Keratinocyte (primary cell): ENCODE data around the gene CCNA2. TPM values are rescaled to one million over a fixed set of nuclear protein-coding genes. Genes with fewer than 3 reads are reported as not detected.

Experiments used
- DNase-seq: peaks from one replicate; pipeline ENCODE4 v3.0.0-alpha.2; 2011; ENCODE audit warnings: low read depth, missing footprints, low spot score
- FAIRE-seq: peaks from 2 replicates; lab custom pipeline; 2011; peaks lifted over from hg19 to GRCh38; lab: Jason Lieb, UNC
- H2AFZ ChIP-seq: 2 replicates; pipeline ENCODE4 v1.6.0; 2012; ENCODE audit warnings: low read length, control low read depth, inconsistent platforms; ENCODE audit not compliant: control insufficient read depth
- H3K27ac ChIP-seq: 2 replicates; pipeline ENCODE4 v1.5.1; 2011; ENCODE audit warnings: low read length; ENCODE audit not compliant: control insufficient read depth, insufficient read depth
- H3K27me3 ChIP-seq: 3 replicates; pipeline ENCODE4 v1.6.0; 2011; ENCODE audit warnings: low read length; ENCODE audit not compliant: control insufficient read depth, insufficient read depth; ENCODE audit errors: extremely low read depth
- H3K36me3 ChIP-seq, 2 experiments: 2 replicates in 1 of 2; 3 replicates in 1 of 2; pipeline ENCODE4 v1.5.1; 2011; ENCODE audit warnings: low read length in 2 of 2, mild to moderate bottlenecking in 1 of 2; ENCODE audit not compliant: control insufficient read depth in 2 of 2, insufficient read depth in 2 of 2; ENCODE audit errors: extremely low read depth in 1 of 2
- H3K4me1 ChIP-seq: 3 replicates; pipeline ENCODE4 v1.5.1; 2011; ENCODE audit warnings: low read length; ENCODE audit not compliant: control insufficient read depth, insufficient read depth; ENCODE audit errors: extremely low read depth
- H3K4me2 ChIP-seq: 3 replicates; pipeline ENCODE4 v1.6.0; 2011; ENCODE audit warnings: low read depth, low read length; ENCODE audit not compliant: control insufficient read depth, insufficient read depth; ENCODE audit errors: extremely low read depth
- H3K4me3 ChIP-seq, 3 experiments: fragments of 200-600 bp in 1 of 3; sonication (generic) in 1 of 3; 2 replicates in 2 of 3; 3 replicates in 1 of 3; pipeline ENCODE4 v1.5.1; 2011 to 2016; ENCODE audit warnings: low read length in 3 of 3, mild to moderate bottlenecking in 3 of 3, control low read depth in 2 of 3, inconsistent platforms in 1 of 3, low read depth in 1 of 3, mixed read lengths in 1 of 3, mixed run types in 1 of 3, moderate library complexity in 1 of 3; ENCODE audit not compliant: control insufficient read depth in 2 of 3, insufficient read depth in 2 of 3; ENCODE audit errors: extremely low read depth in 1 of 3
- H3K79me2 ChIP-seq: 2 replicates; pipeline ENCODE4 v1.6.0; 2012; ENCODE audit warnings: low read length; ENCODE audit not compliant: control insufficient read depth, insufficient read depth
- H3K9ac ChIP-seq: 3 replicates; pipeline ENCODE4 v1.6.0; 2011; ENCODE audit warnings: low read length; ENCODE audit not compliant: control insufficient read depth, insufficient read depth; ENCODE audit errors: extremely low read depth
- H3K9me1 ChIP-seq: 3 replicates; pipeline ENCODE4 v1.6.0; 2011; ENCODE audit warnings: low read length; ENCODE audit not compliant: control insufficient read depth, insufficient read depth; ENCODE audit errors: extremely low read depth
- H3K9me3 ChIP-seq: 2 replicates; pipeline ENCODE4 v1.5.1; 2012; ENCODE audit warnings: low read depth, low read length; ENCODE audit not compliant: control insufficient read depth
- H4K20me1 ChIP-seq: 3 replicates; pipeline ENCODE4 v1.6.0; 2011; ENCODE audit warnings: low read length; ENCODE audit not compliant: control insufficient read depth, insufficient read depth; ENCODE audit errors: extremely low read depth
- EZH2 ChIP-seq: IDR thresholded peaks from one replicate; pipeline ENCODE4 v1.6.1; 2012; ENCODE audit warnings: inconsistent platforms, mild to moderate bottlenecking, low read length, moderate library complexity
- dilution Hi-C: fragments of 300-500 bp; cut with MboI; formaldehyde crosslinking; loops from one replicate; pipeline ENCODE4 v1.7.0; 2020; ENCODE audit warnings: low sequenced_read_pairs; ENCODE audit not compliant: extremely low pct_ligation_motif_present
- polyA plus RNA-seq, 5 experiments: library from polyadenylated mRNA; depleted of rRNA in 3 of 5; stranded (reverse) in 3 of 5; stranded (forward) in 1 of 5; unstranded in 1 of 5; fragments of >200 nt; gene quantifications; 1 replicate in 1 of 5; 2 replicates in 3 of 5; 3 replicates in 1 of 5; pipeline versions ENCODE4 v1.2.1 to v1.2.3, GENCODE V29; 2011 to 2012; ENCODE audit warnings: missing spikeins in 2 of 5, low read depth in 1 of 5, low replicate concordance in 1 of 5
- TF ChIP-seq, protein P1 (sequence below), 3 experiments: IDR thresholded peaks in 1 of 3; conservative IDR thresholded peaks in 1 of 3; optimal IDR thresholded peaks in 1 of 3; 2 replicates in 2 of 3; 3 replicates in 1 of 3; pipeline versions ENCODE3 to v1.5.1; 2011; ENCODE audit warnings: low read length in 3 of 3, mild to moderate bottlenecking in 3 of 3, moderate library complexity in 2 of 3, control low read depth in 1 of 3, inconsistent platforms in 1 of 3; ENCODE audit not compliant: insufficient read depth in 2 of 3; ENCODE audit errors: extremely low read depth in 1 of 3

CCNA2 gene
- polyA plus RNA-seq, 1 donor (not counting 4 experiments of a cell fraction or from before 2014, with no cell fraction given) = 27.4 TPM

- Histone ChIP-seq H3K4me2 (no peak overlapping the region), H3K9me1 (no peaks in the 10 kb centered on the region), H3K27me3 (no peaks in the 10 kb centered on the region), H3K4me3 (no peak overlapping the region), H3K9me3 (no peaks in the 10 kb centered on the region), H2AFZ (no peak overlapping the region), H4K20me1 (no peaks in the 10 kb centered on the region), H3K4me1 (peaks cover 20% of the 10 kb centered on the region), H3K36me3 (no peaks in the 10 kb centered on the region), H3K27ac (no peak overlapping the region), H3K79me2 (no peaks in the 10 kb centered on the region), H3K9ac (no peak overlapping the region)
- dilution Hi-C loops = no loop called here
- FAIRE-seq (no peak), DNase-seq (no peak)
- TF ChIP-seq, protein P1, sequence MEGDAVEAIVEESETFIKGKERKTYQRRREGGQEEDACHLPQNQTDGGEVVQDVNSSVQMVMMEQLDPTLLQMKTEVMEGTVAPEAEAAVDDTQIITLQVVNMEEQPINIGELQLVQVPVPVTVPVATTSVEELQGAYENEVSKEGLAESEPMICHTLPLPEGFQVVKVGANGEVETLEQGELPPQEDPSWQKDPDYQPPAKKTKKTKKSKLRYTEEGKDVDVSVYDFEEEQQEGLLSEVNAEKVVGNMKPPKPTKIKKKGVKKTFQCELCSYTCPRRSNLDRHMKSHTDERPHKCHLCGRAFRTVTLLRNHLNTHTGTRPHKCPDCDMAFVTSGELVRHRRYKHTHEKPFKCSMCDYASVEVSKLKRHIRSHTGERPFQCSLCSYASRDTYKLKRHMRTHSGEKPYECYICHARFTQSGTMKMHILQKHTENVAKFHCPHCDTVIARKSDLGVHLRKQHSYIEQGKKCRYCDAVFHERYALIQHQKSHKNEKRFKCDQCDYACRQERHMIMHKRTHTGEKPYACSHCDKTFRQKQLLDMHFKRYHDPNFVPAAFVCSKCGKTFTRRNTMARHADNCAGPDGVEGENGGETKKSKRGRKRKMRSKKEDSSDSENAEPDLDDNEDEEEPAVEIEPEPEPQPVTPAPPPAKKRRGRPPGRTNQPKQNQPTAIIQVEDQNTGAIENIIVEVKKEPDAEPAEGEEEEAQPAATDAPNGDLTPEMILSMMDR (optimal IDR thresholded peaks at IDR 0.05 in 1 of 3, IDR thresholded peaks at IDR 0.05 in 1 of 3, conservative IDR thresholded peaks at IDR 0.05 in 1 of 3; ENCODE audit: extremely low read depth in 1 of 3, insufficient read depth in 2 of 3, low read length in 3 of 3) = no peak
- TF ChIP-seq EZH2 = no peak
Measured at GRCh38 chr4:121790976-121791375, 32.7 kb downstream of the CCNA2 start.

DNA sequence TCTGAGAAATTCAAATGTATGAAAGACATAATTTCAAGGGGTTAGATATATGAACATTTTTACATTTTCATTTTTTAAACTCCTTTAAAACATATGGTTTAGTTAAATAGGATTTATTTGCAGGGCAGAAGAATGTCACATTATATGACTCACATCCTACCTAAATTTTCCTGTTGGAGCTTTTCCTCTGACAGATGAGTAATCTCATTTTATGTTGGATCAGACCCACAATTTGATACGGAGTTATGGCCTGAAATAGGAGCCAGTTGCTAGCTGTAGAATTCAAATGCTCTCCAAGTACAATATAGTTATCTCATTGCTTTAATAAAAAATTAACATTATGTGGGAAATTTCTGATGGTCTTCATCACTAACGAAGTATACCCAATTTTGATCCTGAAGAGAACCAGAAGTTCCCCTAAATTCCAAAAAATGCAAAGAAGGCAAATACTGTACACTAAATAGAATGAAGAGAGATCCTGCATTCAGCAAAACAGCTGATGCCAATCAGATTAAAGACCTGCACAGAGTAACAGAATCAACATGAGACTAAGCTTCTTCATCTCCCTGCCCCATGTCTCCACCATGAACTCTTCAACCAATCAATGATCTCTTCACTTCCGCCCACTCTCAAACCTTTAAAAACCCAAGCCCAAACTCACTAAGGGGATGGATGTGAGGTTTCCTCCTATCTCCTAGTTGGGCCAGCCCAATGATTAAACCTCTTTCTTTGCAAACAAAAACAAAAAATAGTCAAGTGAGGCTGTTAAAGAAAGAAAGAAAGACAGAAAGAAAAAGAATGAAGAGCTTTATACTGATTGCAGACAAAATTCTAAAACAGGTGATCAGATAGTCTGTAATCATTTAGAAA lies 33.5 kb downstream of the CCNA2 start:
- no peak overlapping the region for H2AFZ ChIP-seq
- no peaks in the 10 kb centered on the region for H4K20me1 ChIP-seq
- H3K27me3 ChIP-seq = no peaks in the 10 kb centered on the region
- peak overlapping the region; percentile 27 for H3K4me2 ChIP-seq
- no peaks in the 10 kb centered on the region for H3K9me3 ChIP-seq
- dilution Hi-C loops = no loop called here
- H3K27ac ChIP-seq = no peak overlapping the region
- H3K9ac ChIP-seq = no peak overlapping the region
- peak; percentile 36 for DNase-seq
- no peaks in the 10 kb centered on the region for H3K79me2 ChIP-seq
- H3K9me1 ChIP-seq = peaks cover 2% of the 10 kb centered on the region
- peak; percentile 55 for FAIRE-seq
- no peak overlapping the region for H3K4me3 ChIP-seq
- H3K4me1 ChIP-seq = peaks cover 28% of the 10 kb centered on the region
- no peak for TF ChIP-seq EZH2
- TF ChIP-seq, protein P1 (optimal IDR thresholded peaks at IDR 0.05 in 1 of 3, IDR thresholded peaks at IDR 0.05 in 1 of 3, conservative IDR thresholded peaks at IDR 0.05 in 1 of 3; ENCODE audit: extremely low read depth in 1 of 3, insufficient read depth in 2 of 3, low read length in 3 of 3) = no peak
- no peaks in the 10 kb centered on the region for H3K36me3 ChIP-seq
